Tibial nerve (tissue), 4 donors: Measurements from ENCODE around the gene BEX2. TPM values are rescaled to one million over a fixed set of nuclear protein-coding genes. Genes with fewer than 3 reads are reported as not detected.

ENCODE experiments used
- DNase-seq, 2 donors: peaks; one replicate each; pipeline ENCODE4 v3.0.0-alpha.2; 2019; ENCODE audit warnings: low spot score in 2 of 2
- H3K27ac ChIP-seq, 4 donors: fragments of 200-600 bp; sonication (generic) in 3 of 4; one replicate each; pipeline ENCODE4 v1.5.1; 2017 to 2019; ENCODE audit warnings: mild to moderate bottlenecking in 1 of 4
- H3K27me3 ChIP-seq, 2 donors: fragments of 200-600 bp; sonication (generic) in 1 of 2; one replicate each; pipeline versions ENCODE4 v1.5.1 to v1.6.0; 2017 to 2019
- H3K36me3 ChIP-seq, 3 donors: fragments of 200-600 bp; sonication (generic); one replicate each; pipeline ENCODE4 v1.5.1; 2018 to 2019
- H3K4me1 ChIP-seq, 4 donors: fragments of 200-600 bp; sonication (generic) in 3 of 4; one replicate each; pipeline ENCODE4 v1.5.1; 2017 to 2019
- H3K4me3 ChIP-seq, 4 donors: fragments of 200-600 bp; sonication (generic) in 3 of 4; one replicate each; pipeline ENCODE4 v1.5.1; 2017 to 2019; ENCODE audit warnings: mild to moderate bottlenecking in 1 of 4, moderate library complexity in 1 of 4
- H3K9me3 ChIP-seq, 4 donors: fragments of 200-600 bp; sonication (generic) in 3 of 4; one replicate each; pipeline ENCODE4 v1.5.1; 2017 to 2019
- EP300 ChIP-seq, 2 donors: sonication (generic); formaldehyde crosslinking; IDR thresholded peaks; one replicate each; pipeline ENCODE4 v1.6.1; 2017; ENCODE audit warnings: antibody characterized with exemption in 2 of 2, mild to moderate bottlenecking in 1 of 2
- POLR2A ChIP-seq, 2 donors: fragments of 450-650 bp; IDR thresholded peaks; one replicate each; pipeline ENCODE4 v1.6.1; 2017; ENCODE audit warnings: antibody characterized with exemption in 2 of 2, mild to moderate bottlenecking in 2 of 2, moderate library complexity in 2 of 2
- WGBS, 2 donors: methylation state at CpG; one replicate each; pipeline ENCODE4 v1.1.5; 2018; 5-methylcytosine and 5-hydroxymethylcytosine counted together
- small RNA-seq: library from RNA; depleted of rRNA; stranded (forward); fragments of <200 nt; gene quantifications from one replicate; pipeline ENCODE3, GENCODE V24; 2016
- total RNA-seq, 4 donors: library from RNA; depleted of rRNA; stranded (reverse); fragments of >200 nt; gene quantifications; one replicate each; pipeline ENCODE4 v1.1.0, GENCODE V29; 2016
- TF ChIP-seq, protein P1 (sequence below), 5 experiments: fragments of 200-600 bp in 3 of 5; fragments of 450-650 bp in 2 of 5; sonication (generic) in 3 of 5; IDR thresholded peaks; one replicate each; pipeline ENCODE4 v1.5.1; 2016 to 2019; ENCODE audit warnings: antibody characterized with exemption in 5 of 5, mild to moderate bottlenecking in 3 of 5, moderate library complexity in 2 of 5

Gene BEX2
- total RNA-seq, 4 donors from 2014 or later = 0.87 to 4.8 (median 1.2) TPM; not detected in 1

- H3K27ac ChIP-seq = no peak overlapping the region
- no peak overlapping the region for H3K4me3 ChIP-seq
- peaks cover 0 to 71% of the 10 kb centered on the region in 2 donors for H3K27me3 ChIP-seq
- no peak for TF ChIP-seq POLR2A (IDR thresholded peaks at IDR 0.05)
- no peak for TF ChIP-seq EP300 (IDR thresholded peaks at IDR 0.05)
- TF ChIP-seq, protein P1, sequence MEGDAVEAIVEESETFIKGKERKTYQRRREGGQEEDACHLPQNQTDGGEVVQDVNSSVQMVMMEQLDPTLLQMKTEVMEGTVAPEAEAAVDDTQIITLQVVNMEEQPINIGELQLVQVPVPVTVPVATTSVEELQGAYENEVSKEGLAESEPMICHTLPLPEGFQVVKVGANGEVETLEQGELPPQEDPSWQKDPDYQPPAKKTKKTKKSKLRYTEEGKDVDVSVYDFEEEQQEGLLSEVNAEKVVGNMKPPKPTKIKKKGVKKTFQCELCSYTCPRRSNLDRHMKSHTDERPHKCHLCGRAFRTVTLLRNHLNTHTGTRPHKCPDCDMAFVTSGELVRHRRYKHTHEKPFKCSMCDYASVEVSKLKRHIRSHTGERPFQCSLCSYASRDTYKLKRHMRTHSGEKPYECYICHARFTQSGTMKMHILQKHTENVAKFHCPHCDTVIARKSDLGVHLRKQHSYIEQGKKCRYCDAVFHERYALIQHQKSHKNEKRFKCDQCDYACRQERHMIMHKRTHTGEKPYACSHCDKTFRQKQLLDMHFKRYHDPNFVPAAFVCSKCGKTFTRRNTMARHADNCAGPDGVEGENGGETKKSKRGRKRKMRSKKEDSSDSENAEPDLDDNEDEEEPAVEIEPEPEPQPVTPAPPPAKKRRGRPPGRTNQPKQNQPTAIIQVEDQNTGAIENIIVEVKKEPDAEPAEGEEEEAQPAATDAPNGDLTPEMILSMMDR (IDR thresholded peaks at IDR 0.05) = no peak
- peaks cover 0 to 6% (median 0%) of the 10 kb centered on the region in 4 donors for H3K4me1 ChIP-seq
- no peak for DNase-seq
- no peaks in the 10 kb centered on the region for H3K36me3 ChIP-seq
- 88 to 92% methylated on average over 4 of the region's 4 CpGs for WGBS, 2 donors
- no peaks in the 10 kb centered on the region for H3K9me3 ChIP-seq
These were observed 36.5 kb downstream of the BEX2 start for GRCh38 chrX:103274284-103274683.

Small RNA genes within 50 kb of the gene (small RNA-seq; reads per million reads assigned to genes)
- not detected for gene Z92846.1

Other genes with a start within 250 kb of the BEX2 start
- 1 to 10 TPM in 1 of 4 donors, under 1 TPM in 1, not detected in 2; 0.90 to 1.7 TPM for gene BEX1, start 246.8 kb downstream of the BEX2 start, total RNA-seq
- gene NXF3, start 217.8 kb downstream of the BEX2 start, total RNA-seq = 1 to 10 TPM in 1 of 4 donors, under 1 TPM in 3; 0.22 to 1.2 (median 0.71) TPM
- gene BEX4, start 95.9 kb downstream of the BEX2 start, total RNA-seq = 10 to 100 TPM; 25.3 to 39.3 (median 29.7) TPM
- gene TCEAL8, start 55.8 kb downstream of the BEX2 start, total RNA-seq = 10 to 100 TPM; 39.9 to 69.1 (median 59.1) TPM
- gene TCEAL5, start 34.2 kb downstream of the BEX2 start, total RNA-seq = not detected
- gene TCEAL7, start 19.2 kb upstream of the BEX2 start, total RNA-seq = 10 to 100 TPM in 1 of 4 donors, 1 to 10 TPM in 3; 6.1 to 15.9 (median 8.2) TPM
- gene TCEAL9, start 45.5 kb upstream of the BEX2 start, total RNA-seq = 100 to 1,000 TPM in 1 of 4 donors, 10 to 100 TPM in 3; 49.2 to 114 (median 55.4) TPM
- gene BEX3, start 65.5 kb upstream of the BEX2 start, total RNA-seq = 100 to 1,000 TPM; 121 to 211 (median 202) TPM
- 1 to 10 TPM in 3 of 4 donors, under 1 TPM in 1; 0.39 to 8.7 (median 3.4) TPM for gene RAB40A, start 208.5 kb upstream of the BEX2 start, total RNA-seq